PFSK-1 (cell line): ENCODE measurements around the gene NME4.

Experiments
- FOXP2 ChIP-seq: optimal IDR thresholded peaks from 2 replicates; pipeline ENCODE3; 2011; ENCODE audit warnings: borderline replicate concordance, control low read depth, inconsistent platforms; ENCODE audit not compliant: insufficient read depth; ENCODE audit errors: extremely low read length, extremely low read depth
- POLR2AphosphoS5 ChIP-seq: IDR thresholded peaks from 2 replicates; pipeline ENCODE4 v1.6.1; 2012; ENCODE audit warnings: low read depth, mild to moderate bottlenecking, control low read depth, low read length, moderate library complexity
- REST ChIP-seq, 2 experiments: IDR thresholded peaks; 2 replicates each; pipeline versions ENCODE4 v1.6.1 to v1.8.0; 2011 to 2012; ENCODE audit warnings: low read depth in 2 of 2, low read length in 2 of 2, control low read depth in 1 of 2, inconsistent platforms in 1 of 2, mild to moderate bottlenecking in 1 of 2, moderate library complexity in 1 of 2; ENCODE audit not compliant: insufficient read depth in 1 of 2
- SIN3A ChIP-seq: IDR thresholded peaks from 2 replicates; pipeline ENCODE4 v1.6.1; 2012; ENCODE audit warnings: mild to moderate bottlenecking, low read length, moderate library complexity, borderline replicate concordance; ENCODE audit not compliant: insufficient read depth
- TAF1 ChIP-seq: IDR thresholded peaks from 2 replicates; pipeline ENCODE4 v1.6.1; 2012; ENCODE audit warnings: low read length, control low read depth, borderline replicate concordance; ENCODE audit not compliant: insufficient read depth

Gene NME4

GRCh38 chr16:414395-415169 lies 17.6 kb downstream of the NME4 start:
- TF ChIP-seq TAF1 (no peak), FOXP2 (no peak), SIN3A (no peak), POLR2AphosphoS5 (no peak)

GRCh38 chr16:424033-424622 lies 27.1 kb downstream of the NME4 start:
- TF ChIP-seq SIN3A (no peak), FOXP2 (no peak), REST (IDR thresholded peaks at IDR 0.05; ENCODE audit: insufficient read depth in 1 of 2, low read depth in 2 of 2, low read length in 2 of 2) (no peak)

DNA sequence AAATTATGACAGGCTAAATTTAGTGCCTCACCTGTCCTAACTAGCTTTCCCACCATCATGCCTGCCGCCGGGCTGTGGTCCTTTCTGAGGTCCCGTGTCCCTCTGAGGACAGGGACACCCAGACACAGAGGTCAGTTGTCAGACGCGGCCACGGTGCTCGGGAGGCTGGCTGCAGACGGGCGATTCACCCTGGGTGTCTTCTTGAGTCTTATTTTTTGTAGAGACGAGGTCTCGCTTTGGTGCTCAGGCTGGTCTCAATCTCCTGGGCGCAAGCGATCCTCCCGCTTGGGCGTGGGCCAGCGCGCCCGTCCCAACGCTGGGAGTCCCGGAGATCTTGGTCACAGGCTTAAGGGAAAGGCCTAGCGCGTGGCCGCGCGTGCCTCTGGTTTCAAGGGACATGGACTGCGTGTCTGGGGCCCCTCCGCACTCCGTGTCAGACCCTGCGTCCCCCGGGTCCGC lies 27.7 kb downstream of the NME4 start:
- TF ChIP-seq REST (IDR thresholded peaks at IDR 0.05; ENCODE audit: insufficient read depth in 1 of 2, low read depth in 2 of 2, low read length in 2 of 2) (no peak), SIN3A (no peak), FOXP2 (no peak), TAF1 (no peak), POLR2AphosphoS5 (no peak)

GRCh38 chr16:425082-425718 lies 28.2 kb downstream of the NME4 start, which contains the start of gene RAB11FIP3:
Gene RAB11FIP3, plus strand, starts transcription at chr16:425649. Its CDS starts 358 bp downstream, at chr16:426007.
- peak; percentile 87; the same call in 1 of the 2 replicates for TF ChIP-seq TAF1
- TF ChIP-seq SIN3A: peak; percentile 66; the same call in 1 of the 2 replicates
- no peak for TF ChIP-seq REST (IDR thresholded peaks at IDR 0.05; ENCODE audit: insufficient read depth in 1 of 2, low read depth in 2 of 2, low read length in 2 of 2)
- peak; percentile 80 for TF ChIP-seq POLR2AphosphoS5
- no peak for TF ChIP-seq FOXP2

- TF ChIP-seq SIN3A: no peak
- TF ChIP-seq REST (IDR thresholded peaks at IDR 0.05; ENCODE audit: insufficient read depth in 1 of 2, low read depth in 2 of 2, low read length in 2 of 2): no peak
- no peak for TF ChIP-seq FOXP2
- no peak for TF ChIP-seq TAF1
- no peak for TF ChIP-seq POLR2AphosphoS5
Measured at GRCh38 chr16:425740-426114, 28.7 kb downstream of the NME4 start.
